Fibroblast of upper back skin (primary cell): ENCODE results near the gene LITAF.
"Not testable (repeated sequence)": the region's sequence is repeated elsewhere in the genome, so short reads cannot be mapped to it uniquely, and the experiment has no call there.

ENCODE experiments used
- DNase-seq: peaks from one replicate; pipeline ENCODE4 v3.0.0-alpha.2; 2013

Gene LITAF

GRCh38 chr16:11513366-11513765 is 73.4 kb downstream of the LITAF start:
- DNase-seq, result not testable (repeated sequence)

DNA sequence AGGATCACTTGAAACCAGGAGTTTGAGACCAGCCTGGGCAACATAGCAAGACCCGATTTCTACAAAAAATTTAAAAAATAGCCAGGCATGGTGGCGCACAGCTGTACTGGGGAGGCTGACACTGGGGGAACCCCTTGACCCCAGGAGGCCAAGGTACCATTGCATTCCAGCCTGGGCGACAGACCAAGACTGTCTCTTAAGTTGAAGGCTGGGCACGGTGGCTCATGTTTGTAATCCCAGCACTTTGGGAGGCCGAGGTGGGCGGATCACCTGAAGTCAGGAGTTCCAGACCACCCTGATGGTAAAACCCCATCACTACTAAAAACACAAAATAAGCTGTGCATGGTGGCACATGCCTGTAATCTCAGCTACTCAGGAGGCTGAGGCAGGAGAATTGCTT is 74.9 kb downstream of the LITAF start:
- no peak for DNase-seq

- DNase-seq, result no peak
Measured at GRCh38 chr16:11511328-11511727, 75.4 kb downstream of the LITAF start.

GRCh38 chr16:11510178-11510973 is 76.3 kb downstream of the LITAF start:
- no peak for DNase-seq

- DNase-seq, result no peak
Measured at GRCh38 chr16:11507991-11508390, 78.7 kb downstream of the LITAF start.

GRCh38 chr16:11507350-11507749 is 79.4 kb downstream of the LITAF start:
- DNase-seq, result no peak

DNA sequence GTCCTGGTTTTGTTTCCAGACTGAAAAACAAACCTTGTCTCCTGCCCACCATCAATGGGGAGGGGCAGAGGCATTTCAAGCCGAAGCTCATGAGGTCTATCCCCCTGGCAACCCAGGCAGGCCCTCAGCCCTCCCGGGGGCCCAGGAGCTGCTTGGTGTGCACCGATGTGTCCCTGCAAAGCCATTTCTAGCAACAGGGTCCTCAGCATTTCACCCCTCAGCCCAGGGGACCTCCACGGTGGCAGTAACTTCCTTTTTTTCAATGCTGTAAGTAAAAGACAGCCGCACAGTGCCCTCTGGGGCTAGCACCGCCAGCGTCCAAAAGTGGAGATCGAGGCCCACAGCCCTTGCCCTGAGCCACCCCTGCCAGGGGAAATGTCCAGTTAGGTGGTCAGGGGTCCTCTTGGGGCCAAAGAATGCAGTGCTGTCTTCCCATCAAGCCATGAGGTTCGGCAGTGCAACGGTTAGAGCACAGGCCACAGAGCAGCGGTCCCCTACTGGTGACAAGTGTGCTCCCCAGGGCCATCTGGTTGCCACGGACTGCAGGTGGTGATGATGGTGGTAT is 79.9 kb downstream of the LITAF start:
- no peak for DNase-seq

DNA sequence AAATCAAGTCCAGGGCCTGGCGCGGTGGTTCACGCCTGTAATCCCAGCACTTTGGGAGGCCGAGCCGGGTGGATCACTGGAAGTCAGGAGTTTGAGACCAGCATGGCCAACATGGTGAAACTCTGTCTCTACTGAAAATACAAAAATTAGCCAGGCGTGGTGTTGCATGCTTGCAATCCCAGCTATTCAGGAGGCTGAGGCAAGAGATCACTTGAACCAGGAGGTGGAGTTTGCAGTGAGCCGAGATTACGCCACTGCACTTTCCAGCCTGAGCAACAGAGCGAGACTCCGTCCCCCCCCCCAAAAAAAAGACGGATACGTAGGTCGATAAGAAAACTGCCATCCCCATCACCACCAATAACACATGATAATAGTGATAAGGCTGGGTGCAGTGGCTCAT is 82.5 kb downstream of the LITAF start:
- not testable (repeated sequence) for DNase-seq

GRCh38 chr16:11503566-11503965 is 83.2 kb downstream of the LITAF start:
- DNase-seq, result no peak

GRCh38 chr16:11502239-11502638 is 84.5 kb downstream of the LITAF start:
- DNase-seq, result no peak

- DNase-seq, result no peak
Measured at GRCh38 chr16:11501632-11502031, 85.1 kb downstream of the LITAF start.

GRCh38 chr16:11500700-11501346 is 85.9 kb downstream of the LITAF start:
- no peak for DNase-seq

DNA sequence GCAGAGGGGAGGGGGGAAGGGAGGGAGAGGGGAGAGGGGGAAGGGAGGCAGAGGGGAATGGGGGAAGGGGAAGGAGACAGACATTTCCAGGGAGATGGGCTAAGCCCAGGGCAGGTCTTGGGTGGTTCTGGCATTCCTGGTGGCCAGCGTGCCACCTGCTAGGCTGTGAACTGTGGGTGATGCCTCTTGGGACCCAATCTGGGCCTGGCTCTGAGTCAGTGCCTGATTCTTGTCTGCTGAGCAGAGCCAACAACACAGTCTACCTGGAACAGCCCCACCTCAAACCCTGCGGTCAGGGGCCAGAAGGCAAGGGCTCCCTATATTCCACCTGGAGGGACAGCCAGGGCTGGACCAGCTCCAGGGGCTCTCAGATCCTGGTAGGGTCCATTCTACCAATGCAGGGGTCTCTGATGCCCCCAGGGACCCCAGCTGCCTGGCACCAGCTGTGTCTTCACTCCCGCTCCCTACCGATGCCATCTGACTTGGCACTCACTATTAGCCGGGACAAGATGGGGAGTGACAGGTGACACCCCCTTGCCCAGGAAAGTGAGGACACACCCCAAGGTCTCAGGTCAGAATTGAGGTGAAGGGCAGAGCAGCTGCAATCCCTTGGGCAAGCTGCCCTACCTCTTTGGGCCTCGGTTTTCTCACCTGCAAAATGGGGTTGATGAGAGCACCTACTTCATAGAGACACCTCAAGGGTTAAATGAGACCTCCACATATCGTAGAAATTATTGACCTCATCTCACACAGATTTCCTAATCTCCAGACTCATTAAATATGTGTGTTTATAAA is 87.2 kb downstream of the LITAF start:
- DNase-seq, result no peak

DNA sequence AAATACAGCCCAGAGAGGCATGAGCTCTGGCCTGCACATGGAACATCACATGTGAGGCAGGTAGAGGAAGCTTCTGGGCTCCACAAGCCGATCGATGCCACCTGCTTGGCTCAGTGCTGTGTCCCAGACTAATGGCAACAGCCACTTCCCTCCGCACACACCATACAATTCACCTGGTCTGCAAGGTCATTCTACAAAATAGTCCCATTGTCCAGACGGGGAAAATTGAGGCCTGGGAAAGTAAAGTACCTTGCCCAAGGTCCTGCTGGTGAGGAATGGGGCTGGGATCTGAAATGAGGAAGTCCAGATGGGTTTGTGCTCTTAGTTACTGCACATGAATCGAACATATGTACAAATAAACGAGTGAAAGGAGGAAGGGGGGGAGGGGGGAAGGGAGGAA is 88.0 kb downstream of the LITAF start:
- no peak for DNase-seq

GRCh38 chr16:11497851-11498289 is 88.8 kb downstream of the LITAF start:
- peak; percentile 22 for DNase-seq
